Keratinocyte (primary cell): ENCODE results near the gene KIAA1755.

ENCODE experiments used
- CTCF ChIP-seq, 3 experiments: IDR thresholded peaks in 1 of 3; conservative IDR thresholded peaks in 1 of 3; optimal IDR thresholded peaks in 1 of 3; 2 replicates in 2 of 3; 3 replicates in 1 of 3; pipeline versions ENCODE3 to v1.5.1; 2011; ENCODE audit warnings: low read length in 3 of 3, mild to moderate bottlenecking in 3 of 3, moderate library complexity in 2 of 3, control low read depth in 1 of 3, inconsistent platforms in 1 of 3; ENCODE audit not compliant: insufficient read depth in 2 of 3; ENCODE audit errors: extremely low read depth in 1 of 3
- EZH2 ChIP-seq: IDR thresholded peaks from one replicate; pipeline ENCODE4 v1.6.1; 2012; ENCODE audit warnings: inconsistent platforms, mild to moderate bottlenecking, low read length, moderate library complexity

- TF ChIP-seq EZH2 (no peak), CTCF (optimal IDR thresholded peaks at IDR 0.05 in 1 of 3, IDR thresholded peaks at IDR 0.05 in 1 of 3, conservative IDR thresholded peaks at IDR 0.05 in 1 of 3; ENCODE audit: extremely low read depth in 1 of 3, insufficient read depth in 2 of 3, low read length in 3 of 3) (no peak)
Observed at GRCh38 chr20:38286586-38287531, 26.3 kb upstream of the KIAA1755 start.
